HepG2 (cell line): ENCODE measurements around the gene L3MBTL1. TPM values are rescaled to one million over a fixed set of nuclear protein-coding genes. Genes with fewer than 3 reads are reported as not detected.

Experiments used
- FLYWCH1 ChIP-seq: sonication (generic); formaldehyde crosslinking; IDR thresholded peaks from 2 replicates; pipeline ENCODE4 v1.8.1; 2023; ENCODE audit warnings: mild to moderate bottlenecking, missing genetic modification reagents
- FOXP1 ChIP-seq, 2 experiments: fragments of 450-650 bp in 1 of 2; IDR thresholded peaks; 2 replicates each; pipeline ENCODE4 v1.6.1; 2017 to 2018; ENCODE audit warnings: antibody characterized with exemption in 1 of 2
- HIC2 ChIP-seq: sonication (generic); formaldehyde crosslinking; IDR thresholded peaks from 2 replicates; pipeline ENCODE4 v1.9.0; 2022; ENCODE audit warnings: low read depth, missing genetic modification reagents
- KDM2A ChIP-seq: sonication (generic); formaldehyde crosslinking; IDR thresholded peaks from 2 replicates; pipeline ENCODE4 v1.4.0; 2020; ENCODE audit warnings: low read depth, missing genetic modification reagents, borderline replicate concordance
- MAF1 ChIP-seq: sonication (generic); formaldehyde crosslinking; IDR thresholded peaks from 2 replicates; pipeline ENCODE4 v1.5.0; 2020; ENCODE audit warnings: missing genetic modification reagents, borderline replicate concordance
- MIER2 ChIP-seq: IDR thresholded peaks from 2 replicates; pipeline ENCODE4 v1.6.1; 2016; ENCODE audit warnings: missing biosample characterization, missing genetic modification reagents
- MXD4 ChIP-seq: IDR thresholded peaks from 2 replicates; pipeline ENCODE4 v1.6.1; 2016; ENCODE audit warnings: mild to moderate bottlenecking, missing biosample characterization, missing genetic modification reagents
- MXI1 ChIP-seq: IDR thresholded peaks from 3 replicates; pipeline ENCODE4 v1.6.1; 2012; ENCODE audit warnings: low read depth, low read length, inconsistent platforms, borderline replicate concordance
- POLR2AphosphoS2 ChIP-seq: IDR thresholded peaks from 2 replicates; pipeline ENCODE4 v1.6.1; 2011; ENCODE audit warnings: low read depth, low read length, improper control_type of control experiment
- RNF219 ChIP-seq: sonication (generic); formaldehyde crosslinking; IDR thresholded peaks from 2 replicates; pipeline ENCODE4 v1.5.0; 2020; ENCODE audit warnings: mild to moderate bottlenecking, missing genetic modification reagents
- SIX4 ChIP-seq: sonication (generic); formaldehyde crosslinking; IDR thresholded peaks from 2 replicates; pipeline ENCODE4 v1.4.0; 2020; ENCODE audit warnings: missing genetic modification reagents
- SMC3 ChIP-seq: IDR thresholded peaks from 2 replicates; pipeline ENCODE4 v1.6.1; 2011; ENCODE audit warnings: low read length, improper control_type of control experiment
- STAT6 ChIP-seq: sonication (generic); formaldehyde crosslinking; IDR thresholded peaks from 2 replicates; pipeline ENCODE4 v1.4.0; 2020; ENCODE audit warnings: missing genetic modification reagents, mild to moderate bottlenecking, borderline replicate concordance
- TBX2 ChIP-seq: sonication (generic); formaldehyde crosslinking; IDR thresholded peaks from 2 replicates; pipeline ENCODE4 v1.5.0; 2020; ENCODE audit warnings: missing genetic modification reagents, mild to moderate bottlenecking, borderline replicate concordance
- ZNF24 ChIP-seq: fragments of 450-650 bp; IDR thresholded peaks from 2 replicates; pipeline ENCODE4 v1.6.1; 2017; ENCODE audit warnings: antibody characterized with exemption, mild to moderate bottlenecking
- ZNF282 ChIP-seq: fragments of 450-650 bp; IDR thresholded peaks from 2 replicates; pipeline ENCODE4 v1.6.1; 2018; ENCODE audit not compliant: partially characterized antibody
- ZNF350 ChIP-seq: sonication (generic); formaldehyde crosslinking; IDR thresholded peaks from 2 replicates; pipeline ENCODE4 v1.4.0; 2020; ENCODE audit warnings: mild to moderate bottlenecking, low read depth, missing genetic modification reagents, borderline replicate concordance
- ZNF468 ChIP-seq: sonication (generic); formaldehyde crosslinking; IDR thresholded peaks from 2 replicates; pipeline ENCODE4 v1.8.0; 2022; ENCODE audit warnings: mild to moderate bottlenecking, moderate library complexity, missing genetic modification reagents
- ZNF710 ChIP-seq: sonication (generic); formaldehyde crosslinking; IDR thresholded peaks from 2 replicates; pipeline ENCODE4 v1.5.0; 2020; ENCODE audit warnings: mild to moderate bottlenecking, missing genetic modification reagents, borderline replicate concordance
- ZSCAN30 ChIP-seq: sonication (generic); formaldehyde crosslinking; IDR thresholded peaks from 2 replicates; pipeline ENCODE4 v1.5.0; 2020; ENCODE audit warnings: mild to moderate bottlenecking, missing genetic modification reagents
- polyA plus RNA-seq, 8 experiments: library from polyadenylated mRNA; depleted of rRNA in 3 of 8; stranded (reverse) in 7 of 8; unstranded in 1 of 8; fragments of >200 nt; fragmentation: Illumina TruSeq in 4 of 8; extraction: Trizol in 4 of 8; gene quantifications; 2 replicates each; pipeline versions ENCODE4 v1.2.1 to v1.2.3, GENCODE V29; 2011 to 2016; ENCODE audit warnings: low read depth in 4 of 8, missing spikeins in 1 of 8, mixed read lengths in 1 of 8; ENCODE audit not compliant: insufficient read depth in 1 of 8
- total RNA-seq, 5 experiments: library from RNA; depleted of rRNA; stranded (reverse); fragments of >200 nt; fragmentation: Illumina TruSeq; extraction: Trizol; gene quantifications; 2 replicates each; pipeline ENCODE4 v1.2.3, GENCODE V29; 2016; ENCODE audit warnings: low read depth in 1 of 5

The L3MBTL1 gene
- total and polyA plus RNA-seq, 2 of the 13 experiments (the other 11 are each of a cell fraction or from before 2014, with no cell fraction given) = 9.0 to 17.8 TPM

- TF ChIP-seq TBX2 (CRISPR knock-in tag) (peak; percentile 51; the same call in 1 of the 2 replicates), MIER2 (CRISPR knock-in tag) (peak; percentile 96), ZNF468 (CRISPR knock-in tag) (no peak; the same call in 1 of the 2 replicates), ZNF24 (no peak), MXI1 (0 out of 3 replicates have a peak, but pooled peaks have one; percentile 15), MXD4 (no peak), ZNF710 (CRISPR knock-in tag) (no peak), ZSCAN30 (CRISPR knock-in tag) (no peak), ZNF350 (CRISPR knock-in tag) (no peak), SIX4 (CRISPR knock-in tag) (no peak), MAF1 (no peak), STAT6 (CRISPR knock-in tag) (no peak), FLYWCH1 (CRISPR knock-in tag) (no peak), ZNF282 (no peak), HIC2 (CRISPR knock-in tag) (peak; percentile 94), SMC3 (no peak; the same call in 1 of the 2 replicates), POLR2AphosphoS2 (no peak), KDM2A (CRISPR knock-in tag) (0 out of 2 replicates have a peak, but pooled peaks have one; percentile 29), FOXP1 (IDR thresholded peaks at IDR 0.05) (no peak), FOXP1 (CRISPR knock-in tag; IDR thresholded peaks at IDR 0.05) (no peak), RNF219 (no peak)
Measured at GRCh38 chr20:43538878-43539700, 31.6 kb downstream of the L3MBTL1 start (continued).
